ENCODE data around the gene EMC6. TPM values are rescaled to one million over a fixed set of nuclear protein-coding genes. Genes with fewer than 3 reads are reported as not detected.
A peak's percentile ranks its signal among the peaks of the same experiment; 100 is the strongest.

EMC6 gene
- total and polyA plus RNA-seq, 11 donors = 24.2 to 190 (median 52.1) TPM

GRCh38 chr17:3666516-3666915 lies 2.1 kb upstream of the EMC6 start:
- no peaks in the 10 kb centered on the region for H3K27me3 ChIP-seq
- no peaks in the 10 kb centered on the region for H3K9me3 ChIP-seq
- H3K36me3 ChIP-seq = peaks cover 0 to 48% (median 35%) of the 10 kb centered on the region in 9 donors
- H3K27ac ChIP-seq = peak overlapping the region; percentile 91 to 100 (median 99)
- TF ChIP-seq CTCF (IDR thresholded peaks at IDR 0.05) (no peak), POLR2A (IDR thresholded peaks at IDR 0.05) (no peak)
- no peak for ATAC-seq
- WGBS, 4 donors = 59 to 72% (median 60%) methylated on average over 6 of the region's 6 CpGs
- peak overlapping the region in 10 of 12 donors; percentile 69 to 100 (median 94) for H3K4me3 ChIP-seq
- intact Hi-C loops (cut with DNase I) = loop anchor here in 1 of 10 donors (10.0 kb wide), 1 partner anchor 622 kb away; no protein-coding TSS in a partner anchor
- no peak for DNase-seq
- H3K4me1 ChIP-seq = peaks cover 4 to 47% (median 36%) of the 10 kb centered on the region in 12 donors

- H3K4me3 ChIP-seq = peak overlapping the region; percentile 61 to 100 (median 88)
- peak; percentile 65 to 86 (median 82) for ATAC-seq
- H3K27me3 ChIP-seq = no peaks in the 10 kb centered on the region
- TF ChIP-seq POLR2A (IDR thresholded peaks at IDR 0.05) = no peak
- TF ChIP-seq CTCF (IDR thresholded peaks at IDR 0.05) = peak in 3 of 12 donors; percentile 13 to 26 (median 20)
- H3K27ac ChIP-seq = peak overlapping the region; percentile 91 to 100 (median 99)
- H3K36me3 ChIP-seq = peaks cover 0 to 40% (median 24%) of the 10 kb centered on the region in 9 donors
- WGBS, 4 donors = 0 to 3% (median 1%) methylated on average over 21 to 39 of the region's 39 CpGs
- H3K4me1 ChIP-seq = peaks cover 4 to 47% (median 36%) of the 10 kb centered on the region in 12 donors
- peak; percentile 92 to 96 (median 95) for DNase-seq
- intact Hi-C loops (cut with DNase I) = loop anchor here in 3 of 10 donors (1.0 to 10.0 kb wide), 4 partner anchors 31 to 623 kb away; partner anchors contain the start of genes CTNS (in 2 of the 3) and SHPK (in 2 of the 3)
- H3K9me3 ChIP-seq = no peaks in the 10 kb centered on the region
Measured at GRCh38 chr17:3667366-3668278, 990 bp upstream of the EMC6 start.

GRCh38 chr17:3669085-3669347 lies 404 bp downstream of the EMC6 start:
- DNase-seq = no peak
- Histone ChIP-seq H3K36me3 (peaks cover 0 to 26% (median 10%) of the 10 kb centered on the region in 9 donors), H3K9me3 (no peaks in the 10 kb centered on the region), H3K27ac (peak overlapping the region in 11 of 12 donors; percentile 67 to 100 (median 99)), H3K4me1 (peaks cover 4 to 47% (median 36%) of the 10 kb centered on the region in 12 donors), H3K4me3 (peak overlapping the region; percentile 61 to 100 (median 88)), H3K27me3 (no peaks in the 10 kb centered on the region)
- WGBS, 4 donors = 0% methylated on average over 9 to 32 of the region's 32 CpGs
- intact Hi-C loops (cut with DNase I) = loop anchor here in 2 of 10 donors (2.0 to 10.0 kb wide), 3 partner anchors 32 to 624 kb away; partner anchors contain the start of genes CTNS (in 1 of the 2) and SHPK (in 1 of the 2)
- ATAC-seq = no peak
- TF ChIP-seq CTCF (IDR thresholded peaks at IDR 0.05) (no peak), POLR2A (IDR thresholded peaks at IDR 0.05) (no peak)

- Histone ChIP-seq H3K36me3 (peaks cover 0 to 21% (median 5%) of the 10 kb centered on the region in 9 donors), H3K4me3 (peak overlapping the region in 11 of 12 donors; percentile 69 to 100 (median 94)), H3K9me3 (no peaks in the 10 kb centered on the region), H3K27me3 (no peaks in the 10 kb centered on the region), H3K27ac (peak overlapping the region in 4 of 12 donors; percentile 95 to 100 (median 100)), H3K4me1 (peaks cover 4 to 43% (median 36%) of the 10 kb centered on the region in 12 donors)
- TF ChIP-seq CTCF (IDR thresholded peaks at IDR 0.05) = no peak
- TF ChIP-seq POLR2A (IDR thresholded peaks at IDR 0.05) = no peak
- intact Hi-C loops (cut with DNase I) = loop anchor here in 2 of 10 donors (2.0 to 10.0 kb wide), 3 partner anchors 33 to 625 kb away; partner anchors contain the start of genes CTNS (in 1 of the 2) and SHPK (in 1 of the 2)
- DNase-seq = no peak
- 48 to 58% (median 51%) methylated on average over 12 of the region's 12 CpGs for WGBS, 4 donors
- no peak for ATAC-seq
Measured at GRCh38 chr17:3669548-3669947, 936 bp downstream of the EMC6 start.
